Measurements from ENCODE around the gene CACNA2D3.

DNA sequence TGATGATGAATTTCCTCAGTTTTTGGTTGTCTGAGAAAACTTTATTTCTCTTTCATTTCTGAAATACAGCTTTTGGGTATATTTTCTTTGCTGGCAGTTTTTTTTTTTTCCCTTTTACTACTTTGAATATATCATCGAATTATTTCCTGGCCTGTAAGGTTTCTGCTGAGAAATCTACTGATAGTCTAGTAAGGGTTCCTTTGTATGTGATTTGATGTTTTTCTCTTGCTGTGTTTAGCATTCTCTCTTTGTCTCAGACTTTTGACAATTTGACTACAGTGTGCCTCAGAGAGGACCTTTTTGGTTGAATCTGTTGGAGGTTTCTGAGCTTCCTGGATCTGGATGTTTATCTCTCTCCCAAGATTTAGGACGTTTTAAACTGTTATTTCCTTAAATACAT is 336.0 kb downstream of the CACNA2D3 start:
- no peak for TF ChIP-seq TAF1 (IDR thresholded peaks at IDR 0.05; ENCODE audit: borderline replicate concordance, insufficient read depth, low read length)
- TF ChIP-seq, protein P1, sequence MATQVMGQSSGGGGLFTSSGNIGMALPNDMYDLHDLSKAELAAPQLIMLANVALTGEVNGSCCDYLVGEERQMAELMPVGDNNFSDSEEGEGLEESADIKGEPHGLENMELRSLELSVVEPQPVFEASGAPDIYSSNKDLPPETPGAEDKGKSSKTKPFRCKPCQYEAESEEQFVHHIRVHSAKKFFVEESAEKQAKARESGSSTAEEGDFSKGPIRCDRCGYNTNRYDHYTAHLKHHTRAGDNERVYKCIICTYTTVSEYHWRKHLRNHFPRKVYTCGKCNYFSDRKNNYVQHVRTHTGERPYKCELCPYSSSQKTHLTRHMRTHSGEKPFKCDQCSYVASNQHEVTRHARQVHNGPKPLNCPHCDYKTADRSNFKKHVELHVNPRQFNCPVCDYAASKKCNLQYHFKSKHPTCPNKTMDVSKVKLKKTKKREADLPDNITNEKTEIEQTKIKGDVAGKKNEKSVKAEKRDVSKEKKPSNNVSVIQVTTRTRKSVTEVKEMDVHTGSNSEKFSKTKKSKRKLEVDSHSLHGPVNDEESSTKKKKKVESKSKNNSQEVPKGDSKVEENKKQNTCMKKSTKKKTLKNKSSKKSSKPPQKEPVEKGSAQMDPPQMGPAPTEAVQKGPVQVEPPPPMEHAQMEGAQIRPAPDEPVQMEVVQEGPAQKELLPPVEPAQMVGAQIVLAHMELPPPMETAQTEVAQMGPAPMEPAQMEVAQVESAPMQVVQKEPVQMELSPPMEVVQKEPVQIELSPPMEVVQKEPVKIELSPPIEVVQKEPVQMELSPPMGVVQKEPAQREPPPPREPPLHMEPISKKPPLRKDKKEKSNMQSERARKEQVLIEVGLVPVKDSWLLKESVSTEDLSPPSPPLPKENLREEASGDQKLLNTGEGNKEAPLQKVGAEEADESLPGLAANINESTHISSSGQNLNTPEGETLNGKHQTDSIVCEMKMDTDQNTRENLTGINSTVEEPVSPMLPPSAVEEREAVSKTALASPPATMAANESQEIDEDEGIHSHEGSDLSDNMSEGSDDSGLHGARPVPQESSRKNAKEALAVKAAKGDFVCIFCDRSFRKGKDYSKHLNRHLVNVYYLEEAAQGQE (IDR thresholded peaks at IDR 0.05; ENCODE audit: insufficient read depth in 1 of 2, low read depth in 2 of 2, low read length in 2 of 2), result no peak
- no peak for TF ChIP-seq POLR2AphosphoS5 (IDR thresholded peaks at IDR 0.05; ENCODE audit: low read depth, low read length)
- no peak for TF ChIP-seq FOXP2 (optimal IDR thresholded peaks at IDR 0.05; ENCODE audit: borderline replicate concordance, extremely low read depth, extremely low read length, insufficient read depth)
- TF ChIP-seq SIN3A (IDR thresholded peaks at IDR 0.05; ENCODE audit: borderline replicate concordance, insufficient read depth, low read length), result no peak
